GM18499 (cell line): ENCODE results near the gene KDM3B.
"Not testable (repeated sequence)": the region's sequence is repeated elsewhere in the genome, so short reads cannot be mapped to it uniquely, and the experiment has no call there.

Source experiments
- ATAC-seq: cut with Tn5 transposase; IDR thresholded peaks from one replicate; pipeline ENCODE4 v1.9.1; 2021; ENCODE audit warnings: moderate number of reproducible peaks; ENCODE audit not compliant: insufficient read depth, unreplicated experiment

The KDM3B gene

GRCh38 chr5:138352071-138352721 is at the start of gene KDM3B:
TSS of gene KDM3B (plus strand) at chr5:138352685. CDS start at chr5:138352796, 111 bp downstream.
- ATAC-seq = peak; percentile 31

GRCh38 chr5:138303372-138303771 is 49.1 kb upstream of the KDM3B start:
- no peak for ATAC-seq

- ATAC-seq = no peak
Observed at GRCh38 chr5:138305797-138306196, 46.7 kb upstream of the KDM3B start.

- no peak for ATAC-seq
Observed at GRCh38 chr5:138315751-138316278, 36.7 kb upstream of the KDM3B start.

- no peak for ATAC-seq
Observed at GRCh38 chr5:138316355-138316754, 36.1 kb upstream of the KDM3B start.

- not testable (repeated sequence) for ATAC-seq
Observed at GRCh38 chr5:138318211-138318610, 34.3 kb upstream of the KDM3B start.

GRCh38 chr5:138330813-138331448 is 21.6 kb upstream of the KDM3B start:
- no peak for ATAC-seq

GRCh38 chr5:138331449-138332368 is 20.8 kb upstream of the KDM3B start, which contains the start of gene CDC25C:
TSS of gene CDC25C (minus strand) at chr5:138331804. CDS start at chr5:138331180, 624 bp downstream.
- ATAC-seq = peak; percentile 92

- ATAC-seq = no peak
Observed at GRCh38 chr5:138334867-138335447, 17.5 kb upstream of the KDM3B start.

- ATAC-seq = peak; percentile 3
Observed at GRCh38 chr5:138336952-138337684, 15.4 kb upstream of the KDM3B start.

GRCh38 chr5:138337685-138338410 is 14.6 kb upstream of the KDM3B start, which contains the start of gene FAM53C:
TSS of gene FAM53C (plus strand) at chr5:138338266. CDS start at chr5:138341336, 3,070 bp downstream.
- ATAC-seq = peak; percentile 50

- ATAC-seq = peak; percentile 6
Observed at GRCh38 chr5:138338411-138339090, 13.9 kb upstream of the KDM3B start.

GRCh38 chr5:138339091-138339456 is 13.4 kb upstream of the KDM3B start:
- ATAC-seq = no peak

GRCh38 chr5:138339464-138339863 is 13.0 kb upstream of the KDM3B start:
- ATAC-seq = no peak

- no peak for ATAC-seq
Observed at GRCh38 chr5:138340008-138340407, 12.5 kb upstream of the KDM3B start.

- no peak for ATAC-seq
Observed at GRCh38 chr5:138344887-138345622, 7.4 kb upstream of the KDM3B start.

GRCh38 chr5:138346889-138347288 is 5.6 kb upstream of the KDM3B start:
- no peak for ATAC-seq
